IPS-18c (cell line): ENCODE measurements around the gene CDC42BPB.
"Not testable (repeated sequence)": the region's sequence is repeated elsewhere in the genome, so short reads cannot be mapped to it uniquely, and the experiment has no call there.

Experiments
- H3K4me3 ChIP-seq: 2 replicates; pipeline ENCODE4 v1.7.0; 2013; ENCODE audit warnings: low read depth, mild to moderate bottlenecking, low read length, moderate library complexity; ENCODE audit not compliant: insufficient read depth
- H3K9me3 ChIP-seq: one replicate; pipeline ENCODE4 v1.6.1; 2013; ENCODE audit warnings: mild to moderate bottlenecking, low read length, moderate library complexity; ENCODE audit not compliant: control insufficient read depth, insufficient read depth

Gene CDC42BPB

GRCh38 chr14:102938191-102938590, 119.2 kb downstream of the CDC42BPB start:
- Histone ChIP-seq H3K9me3 (no peaks in the 10 kb centered on the region), H3K4me3 (no peak overlapping the region)

GRCh38 chr14:102937331-102938175, 119.8 kb downstream of the CDC42BPB start:
- no peak overlapping the region for H3K4me3 ChIP-seq
- no peaks in the 10 kb centered on the region for H3K9me3 ChIP-seq

- Histone ChIP-seq H3K4me3 (no peak overlapping the region), H3K9me3 (no peaks in the 10 kb centered on the region)
Observed at GRCh38 chr14:102935756-102936155, 121.6 kb downstream of the CDC42BPB start.

- peaks cover 2% of the 10 kb centered on the region for H3K9me3 ChIP-seq
Observed at GRCh38 chr14:102933618-102934231, 123.6 kb downstream of the CDC42BPB start.

GRCh38 chr14:102932484-102933248, 124.7 kb downstream of the CDC42BPB start:
- peaks cover 2% of the 10 kb centered on the region for H3K9me3 ChIP-seq
- no peak overlapping the region for H3K4me3 ChIP-seq

More at GRCh38 chr14:102933618-102934231, 123.6 kb downstream of the CDC42BPB start:
- no peak overlapping the region for H3K4me3 ChIP-seq

GRCh38 chr14:102931580-102932285, 125.6 kb downstream of the CDC42BPB start:
- Histone ChIP-seq H3K4me3 (no peak overlapping the region), H3K9me3 (peaks cover 2% of the 10 kb centered on the region)

- Histone ChIP-seq H3K9me3 (peaks cover 2% of the 10 kb centered on the region), H3K4me3 (no peak overlapping the region; the same call in 1 of the 2 replicates)
Observed at GRCh38 chr14:102930753-102931579, 126.4 kb downstream of the CDC42BPB start.

- Histone ChIP-seq H3K4me3 (peak overlapping the region; percentile 75; the same call in 1 of the 2 replicates), H3K9me3 (peaks cover 2% of the 10 kb centered on the region)
Observed at GRCh38 chr14:102930138-102930752, 127.1 kb downstream of the CDC42BPB start.

GRCh38 chr14:102929241-102930137, 127.9 kb downstream of the CDC42BPB start:
- H3K9me3 ChIP-seq = peaks cover 2% of the 10 kb centered on the region
- peak overlapping the region; percentile 75 for H3K4me3 ChIP-seq

- Histone ChIP-seq H3K9me3 (peaks cover 2% of the 10 kb centered on the region), H3K4me3 (peak overlapping the region; percentile 75)
Observed at GRCh38 chr14:102928412-102929240, 128.7 kb downstream of the CDC42BPB start.

- Histone ChIP-seq H3K4me3 (peak overlapping the region; percentile 75), H3K9me3 (peaks cover 2% of the 10 kb centered on the region)
Observed at GRCh38 chr14:102927878-102928411, 129.4 kb downstream of the CDC42BPB start.

- peaks cover 2% of the 10 kb centered on the region for H3K9me3 ChIP-seq
- H3K4me3 ChIP-seq = peak overlapping the region; percentile 75
Observed at GRCh38 chr14:102927346-102927877, 129.9 kb downstream of the CDC42BPB start.

- not testable (repeated sequence) for H3K4me3 ChIP-seq, H3K9me3 ChIP-seq
Observed at GRCh38 chr14:102926840-102927239, 130.5 kb downstream of the CDC42BPB start.

- no peak overlapping the region for H3K4me3 ChIP-seq
- peaks cover 2% of the 10 kb centered on the region for H3K9me3 ChIP-seq
Observed at GRCh38 chr14:102926104-102926503, 131.2 kb downstream of the CDC42BPB start.
